Hepatocyte (in vitro differentiated cells): Measurements from ENCODE around the gene TLN1.

ENCODE experiments used
- EZH2 ChIP-seq: fragments of 200-600 bp; sonication (generic); IDR thresholded peaks from 2 replicates; pipeline ENCODE4 v1.6.1; 2016; ENCODE audit warnings: antibody characterized with exemption, mild to moderate bottlenecking, borderline replicate concordance
- EZH2phosphoT487 ChIP-seq: fragments of 200-600 bp; sonication (generic); IDR thresholded peaks from one replicate; pipeline ENCODE4 v1.6.1; 2018; ENCODE audit warnings: antibody characterized with exemption, mild to moderate bottlenecking, low read depth, moderate library complexity; ENCODE audit not compliant: unreplicated experiment, severe bottlenecking
- TF ChIP-seq, protein P1 (sequence below): fragments of 200-600 bp; sonication (generic); IDR thresholded peaks from 2 replicates; pipeline ENCODE4 v1.5.1; 2016; ENCODE audit warnings: antibody characterized with exemption, mild to moderate bottlenecking; ENCODE audit not compliant: poor library complexity

- TF ChIP-seq, protein P1, sequence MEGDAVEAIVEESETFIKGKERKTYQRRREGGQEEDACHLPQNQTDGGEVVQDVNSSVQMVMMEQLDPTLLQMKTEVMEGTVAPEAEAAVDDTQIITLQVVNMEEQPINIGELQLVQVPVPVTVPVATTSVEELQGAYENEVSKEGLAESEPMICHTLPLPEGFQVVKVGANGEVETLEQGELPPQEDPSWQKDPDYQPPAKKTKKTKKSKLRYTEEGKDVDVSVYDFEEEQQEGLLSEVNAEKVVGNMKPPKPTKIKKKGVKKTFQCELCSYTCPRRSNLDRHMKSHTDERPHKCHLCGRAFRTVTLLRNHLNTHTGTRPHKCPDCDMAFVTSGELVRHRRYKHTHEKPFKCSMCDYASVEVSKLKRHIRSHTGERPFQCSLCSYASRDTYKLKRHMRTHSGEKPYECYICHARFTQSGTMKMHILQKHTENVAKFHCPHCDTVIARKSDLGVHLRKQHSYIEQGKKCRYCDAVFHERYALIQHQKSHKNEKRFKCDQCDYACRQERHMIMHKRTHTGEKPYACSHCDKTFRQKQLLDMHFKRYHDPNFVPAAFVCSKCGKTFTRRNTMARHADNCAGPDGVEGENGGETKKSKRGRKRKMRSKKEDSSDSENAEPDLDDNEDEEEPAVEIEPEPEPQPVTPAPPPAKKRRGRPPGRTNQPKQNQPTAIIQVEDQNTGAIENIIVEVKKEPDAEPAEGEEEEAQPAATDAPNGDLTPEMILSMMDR, result no peak
- TF ChIP-seq EZH2phosphoT487, result no peak
- no peak for TF ChIP-seq EZH2
These were observed 8.2 kb upstream of the TLN1 start for GRCh38 chr9:35740243-35740642.
